HG03103 (cell line): Measurements from ENCODE around the gene C10orf71.

Source experiments
- ATAC-seq: cut with Tn5 transposase; IDR thresholded peaks from one replicate; pipeline ENCODE4 v1.9.1; 2021; ENCODE audit warnings: low read depth; ENCODE audit not compliant: unreplicated experiment

C10orf71 gene

DNA sequence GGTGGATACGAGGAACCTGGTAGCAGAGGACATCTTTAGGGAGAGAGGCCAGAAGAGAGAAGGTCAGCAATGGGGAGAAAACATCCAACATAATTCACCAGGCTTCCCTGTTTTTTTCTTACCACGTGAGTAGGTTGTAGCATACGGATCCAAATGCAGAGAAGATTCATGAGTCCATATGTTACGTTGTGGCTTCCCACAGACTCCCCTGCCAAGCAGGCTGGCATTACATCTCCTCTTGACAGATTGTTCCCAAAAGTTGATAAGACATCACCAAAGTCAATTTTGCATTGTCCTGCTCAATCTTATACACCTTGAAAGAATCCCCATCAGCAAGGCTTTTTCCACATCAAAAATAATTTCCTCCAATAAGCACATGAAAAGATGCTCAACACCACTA lies 57.2 kb downstream of the C10orf71 start:
- ATAC-seq: no peak

DNA sequence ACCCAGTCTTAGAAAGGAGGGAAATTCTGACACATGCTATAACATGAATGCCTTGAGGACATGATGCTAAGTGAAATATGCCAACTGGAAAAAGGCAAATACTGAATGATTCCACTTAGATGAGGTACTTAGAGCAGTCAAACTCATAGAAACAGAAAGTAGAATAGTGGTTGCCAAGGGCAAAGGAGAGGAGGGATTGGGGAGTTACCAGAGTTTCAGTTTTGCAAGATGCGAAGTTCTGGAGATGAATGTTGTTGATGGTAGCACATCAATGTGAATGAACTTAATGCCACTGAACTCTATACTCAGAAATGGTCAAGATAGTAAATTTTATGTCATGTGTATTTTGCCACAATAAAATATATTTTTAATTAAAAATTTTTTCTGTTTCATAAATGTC lies 58.0 kb downstream of the C10orf71 start:
- ATAC-seq: no peak

DNA sequence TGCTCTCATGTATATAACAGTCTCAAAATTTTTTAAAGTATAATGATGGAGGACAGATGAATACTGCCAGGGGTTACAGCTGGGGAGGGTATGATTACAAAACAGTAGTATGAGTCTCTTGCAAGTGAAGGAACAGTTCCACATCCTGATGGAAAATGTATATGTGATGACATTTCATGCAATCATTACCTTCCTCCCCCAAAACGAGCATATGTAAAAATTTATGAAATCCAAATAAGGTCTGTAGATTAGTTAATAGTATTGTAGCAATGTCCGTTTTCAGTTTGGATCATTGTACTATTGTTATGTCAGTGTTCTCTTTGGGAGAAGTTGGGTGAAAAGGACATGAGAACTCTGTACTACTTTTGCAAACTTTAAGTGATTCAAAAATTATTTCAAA lies 58.9 kb downstream of the C10orf71 start:
- no peak for ATAC-seq

DNA sequence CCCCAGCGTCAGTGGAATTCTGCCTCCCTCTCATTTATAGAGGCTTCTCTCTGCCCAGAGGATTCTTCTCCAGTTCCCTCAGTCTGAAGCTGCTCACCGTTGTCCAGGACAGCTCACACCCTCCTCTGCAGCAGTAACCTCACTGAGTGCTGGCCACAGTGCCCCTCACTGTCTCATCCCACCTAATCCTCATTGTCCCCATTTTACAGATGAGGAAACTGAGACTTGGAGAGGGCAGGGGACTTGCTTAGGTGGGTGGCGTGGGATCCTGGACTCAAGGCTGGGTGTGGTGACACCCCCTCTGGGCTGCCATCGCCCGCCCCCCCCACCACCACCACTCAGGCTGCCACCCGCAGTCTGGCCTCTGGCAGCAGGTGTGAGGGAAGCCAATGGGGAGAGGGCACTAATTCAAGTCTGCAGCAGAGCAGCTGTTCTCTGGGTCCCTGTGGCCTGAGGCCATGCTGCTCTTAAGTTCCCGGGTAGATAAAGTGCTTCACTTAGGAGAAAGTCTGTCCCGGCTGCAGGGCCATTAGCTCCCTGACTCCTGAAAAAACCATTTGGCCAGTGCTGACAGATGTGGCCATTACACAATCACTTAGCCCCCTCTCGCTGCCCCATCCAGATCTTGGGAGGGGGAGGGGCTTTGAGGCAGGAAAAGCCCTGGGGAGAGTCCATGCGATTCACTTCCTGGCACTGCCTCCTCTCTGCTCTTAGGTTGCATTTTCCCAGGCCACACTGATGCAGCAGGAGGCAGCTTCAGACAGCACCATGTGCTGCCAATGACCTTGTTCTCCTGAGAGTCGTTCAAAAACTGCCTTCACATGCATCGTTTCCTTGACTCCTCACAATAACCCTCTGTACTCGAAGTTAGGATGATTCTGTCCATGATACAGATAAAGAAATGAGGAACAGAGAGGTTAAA lies 60.6 kb downstream of the C10orf71 start:
- no peak for ATAC-seq

DNA sequence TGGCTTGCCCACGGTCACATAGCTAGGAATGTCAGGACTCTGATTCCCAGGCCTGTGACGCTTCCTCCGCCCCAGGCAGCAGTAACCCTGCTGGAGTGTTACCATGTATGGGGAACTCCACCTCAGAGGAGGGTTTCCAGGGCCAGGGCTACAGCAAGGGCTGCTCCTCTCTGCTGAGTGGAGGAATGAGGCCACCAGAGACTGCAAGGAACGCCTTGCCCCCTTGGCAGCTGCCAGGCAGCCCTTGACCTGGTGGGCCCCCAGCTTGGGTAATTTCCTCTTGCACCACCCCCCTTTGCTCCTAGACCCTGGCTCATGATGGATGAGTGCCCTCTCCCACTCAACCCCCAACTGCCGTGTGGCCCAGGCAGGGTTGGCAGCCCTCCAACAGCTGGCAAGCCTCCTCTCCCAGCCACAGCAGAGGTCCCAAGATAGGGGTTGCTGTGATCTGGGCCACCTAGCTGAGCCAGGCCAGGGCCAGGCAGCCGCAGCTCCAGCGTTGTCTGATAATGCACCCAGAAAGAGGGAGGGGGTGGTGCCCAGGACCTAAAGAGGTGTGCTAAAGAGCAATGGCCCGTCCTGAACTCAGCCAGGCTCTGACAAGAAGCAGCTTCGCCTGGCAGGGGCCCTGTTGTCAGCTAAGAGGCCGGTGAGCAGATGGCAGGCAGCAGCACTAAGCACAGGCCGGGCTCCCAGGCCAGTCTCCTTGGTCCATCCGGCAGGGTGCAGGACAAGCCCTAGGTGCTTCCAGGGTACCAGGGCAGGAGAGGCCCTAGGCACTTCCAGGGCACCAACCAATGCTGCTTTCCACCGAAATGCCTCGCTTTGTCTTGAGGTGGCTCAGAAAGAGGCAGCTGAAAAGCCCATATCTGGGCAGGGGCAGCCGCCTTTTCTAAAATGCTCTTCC lies 61.6 kb downstream of the C10orf71 start:
- no peak for ATAC-seq

DNA sequence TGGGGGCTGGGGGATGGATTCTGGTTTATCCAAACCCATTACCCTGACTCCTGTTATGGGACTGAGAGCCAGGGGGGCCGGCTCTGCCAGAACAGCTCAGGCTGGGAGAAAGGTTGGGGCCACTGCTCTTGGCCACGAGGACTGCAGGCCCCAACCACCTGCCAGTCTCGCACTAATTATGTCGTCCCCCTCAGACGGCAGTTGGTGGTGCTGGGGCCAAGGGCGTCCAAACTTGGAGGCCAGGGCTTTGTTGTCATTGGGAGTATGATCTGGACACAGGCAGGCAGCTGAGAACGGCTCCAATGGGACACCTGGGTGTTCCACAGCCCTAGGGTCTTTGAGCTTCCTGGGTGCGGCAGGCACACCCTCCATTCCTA lies 62.2 kb downstream of the C10orf71 start:
- no peak for ATAC-seq

DNA sequence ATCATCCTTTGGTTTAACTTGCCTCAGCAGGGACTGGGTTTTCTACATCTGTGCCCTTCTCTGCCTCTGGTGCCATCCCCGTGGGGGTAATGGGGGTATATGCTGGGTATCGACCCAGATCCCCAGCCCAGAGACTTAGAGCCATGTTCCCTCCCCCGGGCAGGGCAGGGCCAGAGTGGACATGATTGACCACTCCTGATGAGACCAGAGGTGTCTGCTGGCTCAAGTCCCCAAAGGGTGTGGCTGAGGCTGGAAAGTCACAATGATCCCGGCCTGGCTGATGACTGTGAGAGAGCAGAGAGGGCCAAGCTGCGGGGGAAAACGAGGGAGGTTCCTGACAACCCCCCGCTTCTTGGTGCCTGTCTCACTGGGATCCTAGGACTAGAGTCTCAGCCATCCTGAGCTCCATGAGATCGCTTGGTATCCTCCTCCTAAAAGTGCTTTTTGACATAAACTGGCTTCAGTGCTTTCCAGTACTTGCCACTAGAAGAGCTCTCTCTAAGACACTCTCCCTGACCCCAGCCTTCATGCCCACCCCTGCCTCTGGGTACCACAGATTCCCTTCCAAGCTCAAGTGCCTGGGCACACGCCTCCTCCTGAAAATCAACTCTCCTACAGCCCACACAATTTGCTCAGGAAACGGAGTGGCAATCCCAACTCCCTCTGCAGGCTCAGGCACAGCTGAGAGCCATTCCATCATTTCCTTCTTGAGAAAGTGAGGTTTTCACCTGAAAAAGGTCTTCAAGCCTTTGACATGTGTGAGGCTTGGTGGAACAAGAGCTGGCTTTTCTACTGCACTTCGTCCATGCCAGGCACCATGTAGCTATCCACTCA lies 63.0 kb downstream of the C10orf71 start:
- no peak for ATAC-seq

DNA sequence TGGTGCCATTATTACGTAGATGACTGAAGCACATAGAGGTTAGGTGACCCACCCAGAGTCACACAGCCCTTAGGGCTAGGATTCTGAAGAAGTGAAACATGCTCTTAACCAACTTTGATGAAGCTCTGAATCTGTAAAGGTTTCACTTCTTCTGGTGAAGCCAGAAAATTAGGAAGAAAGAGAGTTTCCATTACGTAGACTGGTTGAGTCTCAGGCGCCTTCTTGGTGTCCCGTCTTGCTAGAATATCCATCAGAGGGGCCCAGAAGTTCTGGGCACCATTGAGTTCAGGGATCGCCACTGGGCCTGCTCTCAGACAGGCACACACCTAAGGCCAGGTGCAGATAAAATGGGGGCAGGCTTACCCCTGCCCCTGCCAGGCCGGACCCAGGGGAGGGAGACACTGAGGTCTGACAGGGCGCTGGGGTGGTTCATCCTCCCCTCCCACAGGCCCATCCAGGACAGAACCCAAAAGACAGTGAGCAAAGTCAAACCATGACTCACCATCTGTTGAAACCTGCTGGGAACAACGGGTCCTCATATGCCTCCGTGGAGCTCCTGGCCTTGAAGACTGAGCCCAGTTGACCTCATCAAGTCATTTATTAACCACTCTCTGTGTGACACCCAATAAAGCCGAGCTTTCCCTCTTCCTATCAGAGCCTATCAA lies 63.8 kb downstream of the C10orf71 start:
- ATAC-seq: peak; percentile 96

DNA sequence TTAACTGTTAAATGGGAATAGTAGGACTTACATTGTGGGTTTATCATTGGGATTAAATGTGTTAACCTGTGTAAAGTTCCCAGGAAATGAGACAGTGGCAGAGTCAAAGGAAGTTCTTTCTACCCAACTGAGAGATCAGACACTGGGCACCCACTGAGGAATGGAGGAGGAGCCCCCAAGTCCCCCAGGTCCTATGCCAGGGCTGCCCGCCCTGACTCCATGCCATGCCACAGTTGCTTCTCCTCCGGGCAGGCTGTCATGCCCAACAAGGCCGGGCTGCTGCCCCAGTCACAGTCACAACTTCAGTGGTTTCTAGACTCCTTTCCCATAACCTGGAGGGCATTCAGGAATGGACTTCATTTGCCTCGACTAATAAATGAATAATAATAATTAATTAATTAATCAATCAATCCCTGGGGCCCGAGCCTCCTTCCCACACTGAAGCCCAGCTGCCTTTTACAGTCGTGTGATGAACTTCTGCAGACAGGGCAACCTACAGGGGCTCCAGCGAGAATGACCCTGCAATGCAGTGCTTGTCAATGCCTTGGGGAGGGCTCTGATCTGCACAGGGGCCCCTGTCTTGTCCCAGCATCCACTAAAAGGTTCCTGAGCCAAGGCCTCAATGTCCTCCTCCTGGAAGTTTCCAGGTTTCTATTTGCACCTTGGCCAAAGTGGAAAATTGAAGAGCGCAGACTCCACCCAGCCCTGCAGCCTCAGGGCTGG lies 64.5 kb downstream of the C10orf71 start:
- no peak for ATAC-seq

DNA sequence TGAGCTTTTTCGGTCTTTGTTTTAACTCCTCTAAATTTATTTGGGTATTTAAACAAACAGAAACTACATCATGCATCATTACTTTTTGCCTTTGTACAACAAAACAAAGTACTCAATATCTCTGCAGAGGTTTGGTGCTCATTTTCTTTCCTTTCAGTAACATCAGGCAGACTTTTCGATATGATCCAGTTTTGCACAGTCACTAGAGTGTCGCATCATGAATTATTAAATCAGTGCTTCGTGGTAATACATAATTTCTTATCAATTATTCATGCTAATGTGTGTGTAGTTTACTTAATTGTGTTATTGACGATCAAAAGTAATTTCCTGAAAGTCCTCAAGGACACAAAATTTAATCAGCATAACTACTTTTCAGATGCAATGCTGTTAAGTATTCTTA lies 65.1 kb downstream of the C10orf71 start:
- ATAC-seq: no peak

DNA sequence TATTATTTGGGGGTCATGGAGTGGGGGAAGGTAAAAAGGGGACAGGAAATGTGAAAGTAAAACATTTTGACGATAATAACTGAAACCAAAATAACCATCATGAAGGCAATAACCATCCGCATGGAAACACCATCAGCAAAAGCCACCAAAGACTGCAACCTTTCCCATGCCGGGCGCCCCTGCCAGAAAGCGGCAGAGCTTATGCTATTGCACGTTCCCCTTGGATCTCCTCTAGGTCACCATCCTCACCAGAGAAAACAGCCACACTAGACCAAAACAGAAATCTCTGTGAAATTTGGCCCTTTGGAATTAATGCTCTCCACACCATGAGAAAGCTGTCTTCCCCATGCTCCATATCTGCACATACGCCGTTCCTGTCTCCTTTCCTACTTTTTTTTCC lies 65.8 kb downstream of the C10orf71 start:
- ATAC-seq: no peak

DNA sequence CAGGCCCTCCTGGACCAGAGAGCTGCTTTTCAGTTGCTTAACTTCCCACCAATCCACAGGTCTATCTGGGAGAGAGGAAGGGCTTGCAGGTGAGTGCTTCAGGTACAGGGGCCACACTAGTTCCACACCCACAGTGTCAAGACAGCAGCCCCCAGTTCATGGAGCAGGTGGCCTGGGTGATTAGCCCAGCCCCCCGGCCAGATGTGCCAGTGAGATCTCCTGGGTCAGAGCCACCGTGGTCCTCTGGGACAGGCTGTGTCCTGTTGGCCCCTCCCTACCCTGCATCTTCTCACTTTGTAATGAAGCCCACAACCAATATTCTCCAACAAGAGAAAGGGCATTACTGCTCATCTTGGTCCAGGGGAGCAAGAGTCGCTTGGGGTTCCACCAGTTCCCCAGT lies 66.3 kb downstream of the C10orf71 start:
- ATAC-seq: no peak

DNA sequence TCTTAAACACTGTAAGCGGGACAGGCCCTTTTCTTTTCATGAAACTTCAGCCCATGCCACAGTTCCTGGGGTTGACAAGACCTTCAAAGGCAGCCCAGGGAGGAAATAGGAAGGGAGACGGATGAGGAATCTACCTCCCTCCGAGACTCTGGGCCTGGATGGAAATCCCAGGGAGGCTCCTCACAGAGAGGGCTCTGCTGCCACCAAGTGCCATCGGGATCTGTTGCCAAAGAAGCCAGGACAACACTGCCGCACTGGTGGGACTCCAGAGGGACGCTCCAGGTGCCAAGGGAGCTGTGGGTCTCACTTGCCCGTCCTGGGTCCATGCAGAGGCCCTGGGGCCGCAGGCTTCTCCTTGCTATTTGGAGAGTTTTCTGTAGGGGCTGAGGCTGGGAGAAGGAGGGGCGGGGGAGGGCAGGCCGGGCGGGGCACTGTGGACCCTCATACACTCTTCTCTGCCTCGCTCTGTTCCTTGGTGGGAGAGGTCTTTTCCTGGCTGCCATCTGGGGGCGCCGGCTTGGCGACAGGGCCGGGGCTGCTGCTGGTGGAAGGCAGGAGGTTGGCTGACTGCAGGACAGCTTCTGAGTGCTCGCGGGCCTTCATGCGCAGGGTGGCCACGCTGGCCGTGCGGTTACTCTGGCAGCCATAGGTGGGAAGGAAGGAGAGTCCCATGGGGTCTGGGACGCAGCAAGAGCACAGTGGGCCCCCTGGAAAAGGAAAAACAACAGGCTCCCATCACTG lies 66.9 kb downstream of the C10orf71 start:
- ATAC-seq: no peak

DNA sequence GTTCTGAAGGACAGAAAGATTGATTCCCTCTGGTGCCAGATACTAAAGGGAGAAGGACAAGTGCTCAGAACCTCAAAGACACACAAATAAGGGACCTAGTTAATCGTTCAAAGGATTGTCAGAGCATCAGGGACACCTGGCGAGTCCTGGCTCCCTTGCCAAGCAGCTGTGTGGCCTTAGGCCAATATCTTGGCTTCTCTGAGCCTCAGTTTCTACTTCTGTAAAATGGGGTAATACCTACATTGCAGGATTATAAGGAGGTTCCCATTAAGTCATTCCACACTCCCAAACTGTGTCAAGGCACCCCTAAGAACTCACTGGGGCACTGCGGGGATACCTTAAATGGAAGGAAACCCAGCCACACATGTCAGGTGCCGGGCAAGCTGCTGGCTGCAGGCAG lies 67.5 kb downstream of the C10orf71 start:
- ATAC-seq: no peak

DNA sequence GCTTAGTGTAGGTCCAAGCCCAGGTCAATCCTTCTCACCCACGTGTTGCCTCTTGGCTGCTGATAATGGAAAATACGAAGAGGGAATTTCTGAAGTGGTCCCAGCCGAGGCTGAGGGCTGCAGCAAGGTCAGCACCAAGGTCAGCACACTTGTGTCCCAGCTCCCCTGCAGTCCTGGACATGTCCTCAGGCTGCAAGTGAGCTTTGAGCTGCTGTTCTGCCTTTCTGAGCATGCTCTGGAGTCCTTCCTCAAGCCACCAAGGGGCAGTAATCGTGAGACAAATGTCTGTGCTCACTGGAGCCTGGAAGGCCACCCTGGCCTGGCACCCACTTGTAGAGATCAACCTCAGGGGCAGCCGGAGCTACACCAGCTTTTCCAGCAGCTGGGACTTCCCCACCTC lies 68.6 kb downstream of the C10orf71 start:
- no peak for ATAC-seq

DNA sequence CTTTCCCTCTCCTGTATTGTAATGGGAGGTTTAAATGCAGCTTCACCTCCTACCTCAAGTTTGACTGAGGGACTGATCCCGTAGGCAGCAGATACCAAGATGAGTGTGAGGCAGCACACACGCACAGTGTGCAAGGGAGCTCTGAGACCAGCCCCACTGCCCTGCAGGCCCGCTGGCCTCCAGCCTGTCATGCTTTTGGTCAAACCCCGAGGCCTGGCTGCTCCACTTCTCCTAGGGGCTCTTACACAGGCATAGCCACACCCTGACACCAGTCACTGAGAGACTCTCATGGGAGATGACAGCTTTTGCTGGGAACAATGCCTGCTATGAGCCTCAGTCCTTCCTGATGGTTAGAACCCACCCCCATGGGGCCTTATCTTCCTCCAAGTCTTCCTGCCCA lies 69.3 kb downstream of the C10orf71 start:
- no peak for ATAC-seq

DNA sequence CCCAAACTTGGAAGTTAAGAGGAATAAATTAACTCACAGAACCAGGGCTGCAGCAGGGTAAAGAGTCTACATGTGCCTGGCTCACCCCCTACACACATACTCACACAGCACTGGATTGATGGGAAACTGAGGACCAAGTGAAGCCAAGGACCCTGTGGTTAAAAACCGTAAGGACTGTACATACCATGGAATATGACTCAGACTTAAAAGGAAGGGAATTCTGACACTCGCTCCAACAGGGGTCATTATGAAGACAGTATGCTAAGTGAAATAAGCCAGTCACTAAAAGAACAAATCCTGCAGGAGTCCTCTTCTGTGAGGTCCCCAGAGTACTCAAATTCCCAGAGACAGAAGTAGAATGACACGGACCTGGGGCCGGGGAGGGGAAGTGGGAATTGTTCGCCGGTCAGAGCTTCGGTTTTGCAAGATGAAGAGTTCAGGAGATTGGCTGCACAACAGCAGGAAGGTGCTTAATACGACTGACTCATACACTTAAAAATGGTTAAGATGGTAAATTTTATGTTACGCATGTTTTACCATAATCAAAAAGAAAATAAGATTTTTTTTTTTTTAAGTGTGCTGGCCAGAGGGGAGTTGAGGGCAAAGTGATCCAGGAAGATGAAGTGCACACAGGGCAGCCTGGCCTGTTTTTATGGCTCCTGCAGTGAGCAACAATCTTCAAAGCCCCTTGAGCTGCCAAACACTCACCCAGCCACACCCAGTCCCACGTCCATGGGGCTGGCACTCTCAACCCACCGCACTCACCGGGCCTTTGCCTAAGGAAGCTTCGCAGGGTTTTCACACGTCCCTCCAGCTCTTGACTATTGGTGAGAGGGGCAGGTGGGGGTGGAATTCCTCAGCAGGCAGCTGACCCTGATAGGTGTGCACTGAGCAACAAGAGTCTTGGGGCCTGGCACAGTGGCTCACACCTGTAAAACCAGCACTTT lies 70.5 kb downstream of the C10orf71 start:
- no peak for ATAC-seq
